A673 (cell line): ENCODE results near the gene C19orf38. TPM values are rescaled to one million over a fixed set of nuclear protein-coding genes. Genes with fewer than 3 reads are reported as not detected.

Source experiments
- BruUV-seq: library from RNA; stranded (reverse); fragments of 400-500 nt; replicated peaks from 2 replicates; lab custom pipeline; 2021; lab: Mats Ljungman, UMichigan
- CTCF ChIA-PET: fragments of 300-600 bp; sonication (Branson Sonifier 250); formaldehyde crosslinking; loops from one replicate; lab custom pipeline; 2022; ENCODE audit warnings: antibody characterized with exemption; lab: Charles Lee
- POLR2A ChIA-PET: fragments of 300-600 bp; sonication (Branson Sonifier 250); formaldehyde crosslinking; loops from one replicate; lab custom pipeline; 2022; ENCODE audit warnings: antibody characterized with exemption; ENCODE audit not compliant: low non-redundant PET; lab: Charles Lee
- DNase-seq: peaks from one replicate; pipeline ENCODE4 v3.0.0-alpha.2; 2015; ENCODE audit warnings: low spot score
- H3K27ac ChIP-seq: fragments of 200-600 bp; sonication (generic); 2 replicates; pipeline ENCODE4 v1.5.1; 2016; ENCODE audit warnings: mixed run types, low read depth, mild to moderate bottlenecking, mixed read lengths, antibody characterized with exemption, low read length; ENCODE audit not compliant: poor library complexity, severe bottlenecking
- H3K27me3 ChIP-seq: fragments of 200-600 bp; sonication (generic); replicated peaks from 2 replicates; pipeline ENCODE4 v1.6.1; 2017; ENCODE audit warnings: mixed run types, low read depth, mild to moderate bottlenecking, mixed read lengths, antibody characterized with exemption, low read length; ENCODE audit not compliant: insufficient read depth, poor library complexity
- H3K36me3 ChIP-seq: fragments of 200-600 bp; sonication (generic); 2 replicates; pipeline ENCODE4 v1.6.1; 2016; ENCODE audit warnings: mixed run types, mild to moderate bottlenecking, mixed read lengths, antibody characterized with exemption, low read length; ENCODE audit not compliant: insufficient read depth, poor library complexity, severe bottlenecking
- H3K4me1 ChIP-seq: fragments of 200-600 bp; sonication (generic); 2 replicates; pipeline ENCODE4 v1.6.1; 2017; ENCODE audit warnings: mixed run types, mild to moderate bottlenecking, mixed read lengths, antibody characterized with exemption, low read length; ENCODE audit not compliant: insufficient read depth, poor library complexity, severe bottlenecking
- H3K4me3 ChIP-seq: fragments of 200-600 bp; sonication (generic); 2 replicates; pipeline ENCODE4 v1.5.1; 2016; ENCODE audit warnings: low read depth, mixed run types, mild to moderate bottlenecking, mixed read lengths, low read length; ENCODE audit not compliant: poor library complexity, severe bottlenecking
- H3K9me3 ChIP-seq: fragments of 200-600 bp; sonication (generic); 2 replicates; pipeline ENCODE4 v1.6.1; 2016; ENCODE audit warnings: mixed run types, low read depth, mild to moderate bottlenecking, mixed read lengths, antibody characterized with exemption, low read length; ENCODE audit not compliant: poor library complexity, severe bottlenecking
- EZH2 ChIP-seq: fragments of 200-600 bp; sonication (generic); IDR thresholded peaks from 2 replicates; pipeline ENCODE4 v1.6.1; 2017; ENCODE audit warnings: borderline replicate concordance, low read depth, mild to moderate bottlenecking, mixed read lengths, antibody characterized with exemption, low read length; ENCODE audit not compliant: poor library complexity, severe bottlenecking
- intact Hi-C: fragments of 100-400 bp; cut with micrococcal nuclease; formaldehyde crosslinking; loops from one replicate; pipeline ENCODE4 v1.10.0; 2022; ENCODE audit not compliant: unreplicated experiment
- total RNA-seq: library from RNA; stranded (reverse); gene quantifications from 2 replicates; pipeline ENCODE4 v1.2.3, GENCODE V29; 2021
- TF ChIP-seq, protein P1 (sequence below): fragments of 300-800, 200-600 bp; sonication (generic); conservative IDR thresholded peaks from 2 replicates; pipeline ENCODE4 v1.5.1; 2017; ENCODE audit warnings: low read depth, mild to moderate bottlenecking, antibody characterized with exemption, low read length, moderate library complexity, mixed read lengths

Gene C19orf38
- total RNA-seq, 1 experiment from 2014 or later = not detected

DNA sequence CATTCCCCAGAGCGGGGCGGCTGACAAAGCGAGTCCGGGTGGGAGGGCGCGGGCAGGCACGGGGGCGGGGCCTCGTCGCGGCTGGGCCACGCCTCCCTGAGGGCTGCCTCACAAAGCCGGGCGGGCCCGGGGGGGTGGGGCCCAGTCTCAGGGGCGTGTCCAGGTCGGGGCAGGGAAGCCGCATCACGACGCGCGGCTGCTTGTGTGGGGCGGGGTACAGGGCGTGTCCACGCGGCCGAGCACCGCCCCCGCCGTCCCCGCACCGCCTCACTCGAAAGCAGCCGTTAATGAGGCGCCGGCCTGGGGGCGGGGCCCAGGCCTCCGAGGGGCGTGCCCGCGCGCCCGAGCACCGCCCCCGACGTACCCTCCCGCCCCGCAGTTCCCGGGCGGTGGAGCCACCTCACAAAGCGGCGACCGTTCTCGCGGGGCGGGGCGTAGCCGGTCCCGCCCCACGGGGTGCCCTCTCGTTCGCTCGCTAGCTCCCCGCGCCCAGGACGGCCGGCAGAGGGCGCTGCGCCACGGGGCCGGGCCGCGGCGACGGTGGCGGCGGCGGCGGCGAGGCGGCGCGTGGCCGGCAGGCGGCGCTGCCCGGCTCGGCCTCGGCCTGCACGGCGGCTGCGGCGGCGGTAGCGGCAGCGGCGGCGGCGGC is 22.9 kb downstream of the C19orf38 start, which contains the start of gene CARM1:
CARM1 (plus strand) TSS at position 599 of the 649 bp plus-strand sequence. CDS start 150 bp downstream, outside the sequence.
- no TSS peak for BruUV-seq
- POLR2A ChIA-PET = interaction anchor here (1.0 to 1.1 kb wide), 2 partner anchors 16 to 36 kb away, joined by 3 to 11 read pairs; no protein-coding TSS in a partner anchor
- TF ChIP-seq, protein P1, sequence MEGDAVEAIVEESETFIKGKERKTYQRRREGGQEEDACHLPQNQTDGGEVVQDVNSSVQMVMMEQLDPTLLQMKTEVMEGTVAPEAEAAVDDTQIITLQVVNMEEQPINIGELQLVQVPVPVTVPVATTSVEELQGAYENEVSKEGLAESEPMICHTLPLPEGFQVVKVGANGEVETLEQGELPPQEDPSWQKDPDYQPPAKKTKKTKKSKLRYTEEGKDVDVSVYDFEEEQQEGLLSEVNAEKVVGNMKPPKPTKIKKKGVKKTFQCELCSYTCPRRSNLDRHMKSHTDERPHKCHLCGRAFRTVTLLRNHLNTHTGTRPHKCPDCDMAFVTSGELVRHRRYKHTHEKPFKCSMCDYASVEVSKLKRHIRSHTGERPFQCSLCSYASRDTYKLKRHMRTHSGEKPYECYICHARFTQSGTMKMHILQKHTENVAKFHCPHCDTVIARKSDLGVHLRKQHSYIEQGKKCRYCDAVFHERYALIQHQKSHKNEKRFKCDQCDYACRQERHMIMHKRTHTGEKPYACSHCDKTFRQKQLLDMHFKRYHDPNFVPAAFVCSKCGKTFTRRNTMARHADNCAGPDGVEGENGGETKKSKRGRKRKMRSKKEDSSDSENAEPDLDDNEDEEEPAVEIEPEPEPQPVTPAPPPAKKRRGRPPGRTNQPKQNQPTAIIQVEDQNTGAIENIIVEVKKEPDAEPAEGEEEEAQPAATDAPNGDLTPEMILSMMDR = peak; percentile 48
- no peak for TF ChIP-seq EZH2
- intact Hi-C loops = loop anchor here (5.0 kb wide), 1 partner anchor 56 kb away; the partner anchor contains the start of genes TIMM29 and YIPF2
- Histone ChIP-seq H3K36me3 (no peaks in the 10 kb centered on the region), H3K27ac (peak within 1 kb of the TSS; percentile 98), H3K27me3 (no peaks in the 10 kb centered on the region), H3K4me3 (peak within 1 kb of the TSS; percentile 98), H3K4me1 (peaks cover 11% of the 10 kb centered on the region), H3K9me3 (no peaks in the 10 kb centered on the region)
- peak; percentile 98 for DNase-seq
- CTCF ChIA-PET = interaction anchor here (0.5 to 1.0 kb wide), 4 partner anchors 13 to 154 kb away, joined by 3 to 9 read pairs (median 6); partner anchors contain the start of gene DNM2

DNA sequence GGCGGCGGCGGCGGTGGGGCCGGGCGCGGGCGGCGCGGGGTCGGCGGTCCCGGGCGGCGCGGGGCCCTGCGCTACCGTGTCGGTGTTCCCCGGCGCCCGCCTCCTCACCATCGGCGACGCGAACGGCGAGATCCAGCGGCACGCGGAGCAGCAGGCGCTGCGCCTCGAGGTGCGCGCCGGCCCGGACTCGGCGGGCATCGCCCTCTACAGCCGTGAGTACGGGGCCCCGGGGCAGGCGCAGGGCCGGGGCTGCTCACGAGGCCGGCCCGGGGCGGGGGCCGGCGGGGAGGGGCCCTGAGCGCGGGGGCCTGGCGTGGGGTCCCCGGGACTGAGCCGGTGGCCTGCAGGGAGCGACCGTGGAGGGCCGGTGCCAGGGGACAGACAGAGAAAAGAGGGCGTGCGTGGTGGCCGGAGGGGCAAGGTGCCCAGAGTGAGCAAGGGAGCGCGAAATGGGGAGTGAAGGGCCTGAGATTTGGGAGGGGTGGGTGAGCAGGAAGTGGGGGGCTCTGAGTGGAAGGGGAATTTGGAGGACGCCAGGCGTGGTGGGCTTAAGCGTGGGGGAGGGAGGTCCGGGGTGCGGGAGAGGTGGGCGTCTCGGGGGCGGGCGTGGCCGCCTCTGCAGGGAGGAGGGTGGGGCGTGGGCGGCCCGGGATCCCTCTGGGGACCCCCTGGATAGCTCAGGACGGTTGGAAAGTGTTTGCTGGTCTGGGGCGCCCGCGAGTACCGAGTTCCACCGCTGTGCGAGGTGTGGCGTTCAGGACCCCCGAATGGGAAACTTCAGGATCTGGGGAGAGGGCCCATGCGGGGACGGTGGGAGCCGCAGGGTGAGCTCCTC is 23.7 kb downstream of the C19orf38 start:
- Histone ChIP-seq H3K36me3 (no peaks in the 10 kb centered on the region), H3K4me1 (peaks cover 11% of the 10 kb centered on the region), H3K27me3 (no peaks in the 10 kb centered on the region), H3K9me3 (no peaks in the 10 kb centered on the region), H3K27ac (peak overlapping the region; percentile 98), H3K4me3 (peak overlapping the region; percentile 98)
- peak; percentile 65 for DNase-seq
- intact Hi-C loops = loop anchor here (5.0 kb wide), 1 partner anchor 55 kb away; the partner anchor contains the start of genes TIMM29 and YIPF2
- ChIA-PET CTCF (interaction anchor here (0.6 to 1.6 kb wide), 8 partner anchors 14 to 154 kb away, joined by 3 to 12 read pairs (median 4); partner anchors contain the start of gene DNM2), POLR2A (no interaction called here)
- no peak for TF ChIP-seq EZH2
- TF ChIP-seq, protein P1 = peak; percentile 26; the same call in 1 of the 2 replicates
- BruUV-seq = no TSS peak

DNA sequence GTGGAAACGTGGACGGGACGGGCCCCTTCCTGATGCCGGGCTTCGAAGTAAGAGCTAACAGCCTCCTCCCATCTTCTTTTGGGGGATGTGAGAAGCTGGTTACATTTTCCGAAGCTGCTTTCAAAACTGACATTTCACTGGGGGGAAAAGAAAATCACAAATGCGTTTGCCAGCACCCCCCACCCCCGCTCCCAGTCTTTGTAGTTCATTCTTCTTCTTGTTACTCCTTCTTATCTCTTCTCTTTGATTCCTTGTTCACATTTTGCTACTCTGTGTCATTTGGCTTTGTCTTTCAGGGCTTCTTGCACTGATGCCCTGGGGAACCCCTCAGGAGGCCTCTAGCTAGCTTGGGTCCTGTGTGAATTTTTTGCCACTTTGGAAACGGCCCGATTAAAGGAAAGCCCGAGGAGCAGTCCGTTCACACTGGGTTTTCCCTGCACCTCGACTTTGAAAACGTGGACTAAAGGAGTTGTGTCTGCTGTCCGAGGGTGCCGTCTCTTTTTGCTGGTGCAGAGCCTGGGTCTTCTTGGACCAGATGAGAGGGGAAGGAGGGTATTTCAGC is 24.4 kb downstream of the C19orf38 start:
- H3K27ac ChIP-seq = peak overlapping the region; percentile 98
- intact Hi-C loops = loop anchor here (5.0 kb wide), 1 partner anchor 55 kb away; the partner anchor contains the start of genes TIMM29 and YIPF2

More for the DNA sequence above, 24.4 kb downstream of the C19orf38 start:
- TF ChIP-seq EZH2 = no peak
- TF ChIP-seq, protein P1 = 0 out of 2 replicates have a peak, but pooled peaks have one; percentile 4
- DNase-seq = peak; percentile 39
- H3K4me3 ChIP-seq = peak overlapping the region; percentile 98
- ChIA-PET CTCF (interaction anchor here (0.6 to 1.6 kb wide), 6 partner anchors 13 to 155 kb away, joined by 3 to 7 read pairs (median 4); partner anchors contain the start of gene DNM2), POLR2A (interaction anchor here (0.6 kb wide), 1 partner anchor 160 kb away, joined by 5 read pairs; no protein-coding TSS in a partner anchor)
- no peaks in the 10 kb centered on the region for H3K36me3 ChIP-seq
- H3K9me3 ChIP-seq = no peaks in the 10 kb centered on the region
- peaks cover 11% of the 10 kb centered on the region for H3K4me1 ChIP-seq
- BruUV-seq = no TSS peak
- no peaks in the 10 kb centered on the region for H3K27me3 ChIP-seq
